Stimulated activated CD8-positive, alpha-beta memory T cell treated with anti-CD3 and anti-CD28 coated beads, Interleukin-4, amount 100 ng/mL, for 1 hour (primary cell): ENCODE data around the gene ATP11C.
"Not testable (repeated sequence)": the region's sequence is repeated elsewhere in the genome, so short reads cannot be mapped to it uniquely, and the experiment has no call there.

Experiments
- DNase-seq, 2 donors: peaks; one replicate each; pipeline ENCODE4 v3.0.0-alpha.2; 2020; ENCODE audit warnings: low read depth in 2 of 2, low spot score in 1 of 2

The ATP11C gene

DNA sequence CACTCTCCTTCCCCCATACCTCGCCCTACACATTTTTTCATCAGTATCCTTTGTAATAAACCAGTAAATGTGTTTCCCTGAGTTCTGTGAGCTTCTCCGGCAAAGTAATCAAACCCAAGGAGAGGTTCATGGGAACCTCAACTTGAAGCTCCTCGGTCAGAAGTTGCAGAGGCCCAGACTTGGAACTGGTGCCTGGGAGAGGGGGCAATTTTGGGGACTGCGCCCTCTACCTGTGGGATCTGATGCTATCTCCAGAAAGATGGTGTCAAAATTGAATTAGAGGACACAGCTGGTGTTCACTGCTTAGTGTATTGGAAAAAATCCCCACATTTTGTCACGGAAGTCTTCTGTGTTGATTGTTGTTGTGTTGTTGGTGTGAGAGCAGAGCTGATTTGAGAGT is 70.6 kb downstream of the ATP11C start:
- DNase-seq, result no peak

- not testable (repeated sequence) for DNase-seq
These were observed 76.0 kb downstream of the ATP11C start for GRCh38 chrX:139856826-139857225.

DNA sequence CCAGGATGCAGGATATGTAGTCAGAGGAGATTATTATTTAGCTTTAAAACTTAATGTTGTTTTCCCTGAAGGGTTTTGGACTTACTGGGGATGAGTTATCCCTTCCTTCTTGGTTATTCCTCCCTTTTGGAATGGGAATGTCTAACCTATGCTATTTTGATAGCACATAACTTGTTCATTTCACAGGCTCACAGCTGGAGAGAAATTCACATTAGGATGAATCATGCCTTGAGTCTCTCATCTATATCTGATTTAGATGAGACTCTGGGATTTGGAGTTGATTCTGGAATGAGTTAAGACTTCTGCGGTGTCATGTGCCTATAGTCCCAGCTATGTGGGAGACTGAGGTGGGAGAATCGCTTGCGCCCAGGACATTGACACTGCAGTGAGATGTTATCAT is 81.1 kb downstream of the ATP11C start:
- no peak for DNase-seq

DNA sequence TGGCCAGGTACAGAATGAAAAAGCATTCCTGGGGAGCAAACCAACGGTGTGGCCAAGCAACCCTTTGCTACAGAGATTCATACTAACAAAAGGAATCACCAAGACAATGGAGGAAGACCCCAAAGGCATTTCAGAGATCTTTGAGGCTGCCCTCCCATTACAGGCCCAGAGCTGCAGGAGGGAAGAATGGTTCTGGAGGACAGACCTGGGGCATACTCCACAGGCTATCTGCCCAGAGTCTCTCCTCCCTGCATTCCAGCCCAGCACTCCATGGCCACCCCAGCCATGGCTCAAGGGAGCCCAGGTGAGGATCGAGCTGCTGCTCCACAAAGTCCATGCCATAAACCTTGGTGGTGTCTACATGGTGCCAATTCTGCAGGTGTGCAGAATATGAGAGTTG is 81.9 kb downstream of the ATP11C start:
- no peak for DNase-seq

- no peak for DNase-seq
These were observed 88.0 kb downstream of the ATP11C start for GRCh38 chrX:139844884-139845283.

DNA sequence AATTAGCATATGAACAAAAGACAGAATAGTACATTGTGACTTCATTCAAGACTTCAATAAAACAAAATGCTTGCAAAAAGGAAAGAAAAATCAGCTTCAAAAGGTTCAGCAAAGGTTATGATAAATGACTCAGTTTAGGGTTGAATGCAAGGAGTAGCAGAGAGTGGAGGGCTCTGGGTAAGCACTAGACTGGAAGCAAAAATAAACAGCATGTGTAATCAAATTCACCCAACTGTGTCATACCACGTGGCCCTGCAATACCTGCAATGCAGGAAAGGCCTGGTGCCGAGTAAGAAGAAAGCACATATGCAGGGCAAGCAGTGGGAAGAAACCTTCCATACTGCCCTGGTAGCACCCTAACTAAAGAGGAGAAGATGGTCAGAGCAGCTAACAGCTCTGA is 88.7 kb downstream of the ATP11C start:
- DNase-seq, result no peak

GRCh38 chrX:139842326-139843185 is 90.3 kb downstream of the ATP11C start:
- no peak for DNase-seq

GRCh38 chrX:139836335-139836734 is 96.5 kb downstream of the ATP11C start:
- not testable (repeated sequence) for DNase-seq

DNA sequence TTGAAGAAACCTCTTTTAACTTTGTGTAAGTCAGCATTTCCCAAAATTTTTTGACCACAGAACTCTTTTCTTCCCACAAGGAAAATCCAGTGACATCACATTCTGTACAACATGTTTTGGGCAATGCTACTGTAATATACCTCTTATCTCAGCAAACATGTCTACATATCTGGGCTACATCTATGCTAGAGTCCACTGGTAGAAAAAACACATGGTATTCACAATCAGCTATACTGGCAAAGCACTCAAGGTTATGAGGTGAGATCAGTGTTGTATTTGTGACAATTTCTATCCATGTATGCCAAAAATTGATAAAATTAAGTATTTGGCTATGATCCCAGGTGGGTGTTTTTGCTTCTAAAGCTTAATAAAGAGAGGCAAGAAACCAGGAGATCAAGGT is 98.0 kb downstream of the ATP11C start:
- DNase-seq, result no peak

- no peak for DNase-seq
These were observed 100.0 kb downstream of the ATP11C start for GRCh38 chrX:139832718-139833309.

DNA sequence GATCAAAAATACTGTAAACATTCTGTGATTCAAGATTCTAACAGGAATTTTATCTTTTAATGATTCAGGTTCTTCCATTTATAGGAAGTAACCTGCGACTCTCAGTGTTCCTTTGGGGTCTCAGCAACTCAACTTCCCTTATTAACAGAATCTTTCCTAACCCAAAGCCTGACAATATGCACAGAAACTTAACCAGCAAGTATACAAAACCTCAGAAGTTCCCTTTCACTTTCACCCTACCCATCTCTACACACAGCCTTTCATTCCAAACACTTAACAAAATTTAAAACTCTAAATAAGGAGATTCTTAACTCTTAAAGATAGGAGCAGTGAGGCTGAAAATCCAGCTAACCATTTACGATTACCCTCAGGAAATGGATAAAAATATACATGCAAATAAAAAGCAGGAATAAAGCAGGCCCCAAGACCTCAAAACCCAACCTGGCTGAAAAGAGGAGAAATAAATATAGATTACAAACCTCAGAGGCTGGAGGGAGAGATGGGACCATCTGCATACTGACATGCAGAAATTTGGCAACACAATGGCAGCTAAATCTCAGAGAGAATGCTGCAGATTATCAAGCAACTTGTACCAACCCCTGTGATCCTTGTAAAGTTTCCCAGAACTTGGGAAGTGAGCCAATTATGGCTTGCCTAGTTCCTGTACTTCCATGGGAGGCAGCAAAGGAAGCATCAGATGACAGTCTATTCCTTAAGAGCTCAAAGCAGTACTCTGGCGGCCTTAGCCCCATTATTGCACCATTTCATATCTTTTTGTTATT is 101.0 kb downstream of the ATP11C start:
- DNase-seq, result no peak

- no peak for DNase-seq
These were observed 101.8 kb downstream of the ATP11C start for GRCh38 chrX:139831017-139831416.

DNA sequence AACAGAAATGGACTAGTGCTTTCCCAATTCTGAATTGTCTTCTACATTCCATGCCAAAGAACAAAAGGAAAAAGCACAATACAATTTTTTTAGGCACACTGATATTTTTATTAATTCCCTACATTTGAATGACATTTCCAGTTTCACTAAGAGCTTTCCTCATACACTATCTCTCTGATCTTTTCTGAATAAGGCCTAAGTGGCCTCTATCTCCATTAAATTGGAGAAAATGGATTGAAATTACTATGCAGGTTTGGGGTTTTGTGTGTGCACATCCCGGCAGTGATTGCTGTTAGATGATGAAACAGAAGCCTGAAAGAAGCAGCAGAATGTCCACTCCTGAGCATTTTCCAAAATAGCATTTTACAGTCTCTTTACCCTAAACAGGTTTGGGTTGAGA is 104.0 kb downstream of the ATP11C start:
- DNase-seq, result no peak

GRCh38 chrX:139828033-139828432 is 104.8 kb downstream of the ATP11C start:
- DNase-seq, result no peak

DNA sequence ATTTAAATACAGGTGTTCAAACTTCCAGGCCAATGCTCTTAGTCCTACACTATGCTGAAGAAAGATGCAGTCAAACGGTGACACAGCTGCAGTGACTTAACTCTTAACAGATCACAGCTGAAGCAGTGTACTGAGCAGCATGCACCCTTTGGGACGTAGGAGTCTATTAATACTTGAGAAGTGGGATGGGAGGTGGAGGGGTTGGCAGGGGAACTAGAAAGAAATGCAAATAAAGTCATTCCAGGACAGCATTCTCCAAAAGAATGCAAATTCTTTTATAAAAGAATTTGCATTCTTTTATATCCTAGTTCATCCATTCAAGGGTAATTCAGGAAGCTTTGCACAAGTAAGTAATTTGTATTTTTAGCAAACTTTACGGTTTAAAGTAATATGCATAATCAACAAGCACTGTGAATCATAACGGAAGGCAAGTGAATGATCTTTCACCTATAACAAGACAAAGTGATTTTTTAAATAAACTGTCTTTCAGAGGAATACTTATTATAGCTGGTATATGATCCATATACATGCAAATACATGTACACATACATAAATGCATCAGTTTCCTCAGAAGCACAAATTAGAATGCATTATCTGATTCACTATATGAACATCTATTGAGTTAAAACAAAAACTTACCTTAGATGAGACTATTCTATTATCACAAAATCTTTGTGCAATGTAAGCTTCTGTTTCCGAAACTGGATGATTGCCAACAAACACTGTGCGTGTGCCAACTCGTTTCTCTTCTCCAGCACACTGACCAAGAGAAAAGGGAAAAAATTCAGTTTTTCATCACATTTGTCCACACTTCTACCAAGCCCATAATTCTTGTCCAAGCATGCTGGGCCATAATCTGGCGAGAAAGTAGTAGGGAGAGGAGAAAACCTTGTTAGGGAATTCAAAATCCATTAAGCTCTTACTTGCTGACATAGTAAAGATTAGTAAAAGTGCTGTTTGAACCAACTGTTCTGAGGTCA is 106.5 kb downstream of the ATP11C start:
- DNase-seq, result no peak

GRCh38 chrX:139825618-139826017 is 107.2 kb downstream of the ATP11C start:
- DNase-seq, result no peak

DNA sequence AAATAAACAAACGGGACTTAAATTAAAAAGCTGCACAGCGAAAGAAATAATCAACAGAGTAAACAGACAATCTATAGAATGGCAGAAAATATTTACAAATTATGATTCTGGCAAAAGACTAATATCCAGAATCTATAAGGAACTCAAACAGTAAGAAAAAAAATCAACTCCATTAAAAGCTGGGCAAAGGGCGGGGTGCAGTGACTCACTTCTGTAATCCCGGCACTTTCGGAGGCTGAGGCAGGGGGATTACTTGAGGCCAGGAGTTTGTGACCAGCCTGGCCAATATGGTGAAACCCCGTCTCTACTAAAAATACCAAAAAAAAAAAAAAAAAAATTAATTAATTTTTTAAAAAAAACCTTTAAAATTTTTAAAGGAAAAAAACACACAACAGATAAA is 109.0 kb downstream of the ATP11C start:
- no peak for DNase-seq

DNA sequence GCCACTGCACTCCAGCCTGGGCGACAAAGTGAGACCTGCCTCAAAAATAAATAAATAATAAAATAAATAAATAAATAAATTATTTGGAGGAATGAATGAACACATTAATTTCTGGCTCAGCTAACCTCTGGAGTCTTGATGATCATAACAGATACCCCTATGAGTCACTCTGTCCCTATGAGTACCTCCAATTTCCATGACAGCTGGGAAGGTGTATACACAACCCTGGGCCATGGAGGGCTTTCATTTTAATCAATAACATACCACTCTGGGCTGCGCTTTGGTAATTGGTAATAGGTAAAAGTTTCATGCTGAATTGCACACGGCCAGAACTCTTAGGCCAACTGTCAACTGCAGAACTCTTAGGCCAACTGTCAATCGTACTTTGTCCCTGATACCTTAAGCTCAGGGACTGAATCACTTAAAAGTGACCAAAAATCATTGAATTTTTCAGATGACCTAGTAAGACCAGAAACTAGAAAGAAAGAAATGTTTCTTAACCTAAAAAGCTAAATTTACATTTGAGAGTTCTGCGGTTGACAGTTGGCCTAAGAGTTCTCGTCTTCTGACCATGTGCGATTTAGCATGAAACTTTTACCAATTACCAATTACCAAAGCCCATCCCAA is 112.4 kb downstream of the ATP11C start:
- no peak for DNase-seq

DNA sequence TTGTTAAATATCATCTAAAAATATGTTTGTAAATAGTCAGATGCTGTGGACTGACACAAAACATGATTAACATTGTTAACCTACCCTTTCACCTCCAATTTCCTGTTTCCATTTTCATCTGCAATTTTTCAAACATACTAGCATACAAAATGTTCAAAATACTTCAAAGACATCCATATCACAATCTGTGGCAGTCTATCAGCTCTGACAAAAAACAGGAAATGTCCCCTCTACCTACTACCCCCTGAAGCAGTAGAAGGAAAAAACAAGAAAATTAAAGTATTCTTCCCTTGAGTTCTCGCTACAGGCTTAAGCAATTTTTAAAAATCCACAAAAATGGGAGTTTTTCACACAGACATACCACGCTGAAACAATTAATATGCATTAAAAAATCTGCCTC is 116.6 kb downstream of the ATP11C start:
- DNase-seq, result no peak

DNA sequence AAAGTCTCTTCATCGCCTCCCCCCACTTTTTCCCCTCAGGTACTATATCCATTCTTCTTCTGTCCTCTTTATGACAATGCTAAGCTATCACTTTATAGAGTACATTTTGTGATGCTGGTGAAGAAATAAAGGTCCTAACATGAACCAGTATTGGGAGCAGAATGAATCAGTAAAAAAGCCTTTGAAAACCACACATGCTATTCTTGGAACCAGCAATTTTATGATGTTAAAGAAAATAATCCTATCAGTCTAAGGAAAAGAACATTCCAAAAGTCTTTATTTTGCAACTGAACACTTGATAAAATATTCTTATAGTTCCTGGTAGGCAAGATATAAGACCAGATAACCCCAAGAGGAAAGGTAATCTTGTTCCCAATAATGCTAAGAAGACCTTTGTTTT is 117.1 kb downstream of the ATP11C start:
- DNase-seq, result no peak
